C4-2B (cell line): ENCODE measurements around the gene CUL2.

Experiments used
- CTCF ChIP-seq: fragments of 450-650 bp; conservative IDR thresholded peaks from 2 replicates; pipeline ENCODE4 v1.5.1; 2017; ENCODE audit warnings: mild to moderate bottlenecking
- ZFX ChIP-seq: fragments of 450-650 bp; IDR thresholded peaks from 2 replicates; pipeline ENCODE4 v1.6.1; 2017

- TF ChIP-seq CTCF (no peak), ZFX (no peak)
These were observed 6.2 kb upstream of the CUL2 start for GRCh38 chr10:35096312-35096711.
